BE2C (cell line): Measurements from ENCODE around the gene SLC25A39.

Source experiments
- DNase-seq: peaks from one replicate; pipeline ENCODE4 v3.0.0-alpha.2; 2020
- H3K27me3 ChIP-seq: fragments of 250-450 bp; sonication (Bioruptor Pico); 2 replicates; pipeline ENCODE4 v1.5.1; 2020; ENCODE audit warnings: mild to moderate bottlenecking
- H3K36me3 ChIP-seq: fragments of 250-450 bp; sonication (Bioruptor Pico); 2 replicates; pipeline ENCODE4 v1.5.1; 2020; ENCODE audit warnings: mild to moderate bottlenecking
- H3K4me1 ChIP-seq: fragments of 250-450 bp; sonication (Bioruptor Pico); 2 replicates; pipeline ENCODE4 v1.5.1; 2020
- H3K4me3 ChIP-seq: 2 replicates; pipeline ENCODE4 v1.5.1; 2011; ENCODE audit warnings: low read depth, low read length
- H3K9me3 ChIP-seq: fragments of 250-450 bp; sonication (Bioruptor Pico); 2 replicates; pipeline ENCODE4 v1.5.1; 2020
- CTCF ChIP-seq: IDR thresholded peaks from 2 replicates; pipeline ENCODE4 v1.5.1; 2012; ENCODE audit warnings: mild to moderate bottlenecking, low read depth, low read length

Gene SLC25A39

DNA sequence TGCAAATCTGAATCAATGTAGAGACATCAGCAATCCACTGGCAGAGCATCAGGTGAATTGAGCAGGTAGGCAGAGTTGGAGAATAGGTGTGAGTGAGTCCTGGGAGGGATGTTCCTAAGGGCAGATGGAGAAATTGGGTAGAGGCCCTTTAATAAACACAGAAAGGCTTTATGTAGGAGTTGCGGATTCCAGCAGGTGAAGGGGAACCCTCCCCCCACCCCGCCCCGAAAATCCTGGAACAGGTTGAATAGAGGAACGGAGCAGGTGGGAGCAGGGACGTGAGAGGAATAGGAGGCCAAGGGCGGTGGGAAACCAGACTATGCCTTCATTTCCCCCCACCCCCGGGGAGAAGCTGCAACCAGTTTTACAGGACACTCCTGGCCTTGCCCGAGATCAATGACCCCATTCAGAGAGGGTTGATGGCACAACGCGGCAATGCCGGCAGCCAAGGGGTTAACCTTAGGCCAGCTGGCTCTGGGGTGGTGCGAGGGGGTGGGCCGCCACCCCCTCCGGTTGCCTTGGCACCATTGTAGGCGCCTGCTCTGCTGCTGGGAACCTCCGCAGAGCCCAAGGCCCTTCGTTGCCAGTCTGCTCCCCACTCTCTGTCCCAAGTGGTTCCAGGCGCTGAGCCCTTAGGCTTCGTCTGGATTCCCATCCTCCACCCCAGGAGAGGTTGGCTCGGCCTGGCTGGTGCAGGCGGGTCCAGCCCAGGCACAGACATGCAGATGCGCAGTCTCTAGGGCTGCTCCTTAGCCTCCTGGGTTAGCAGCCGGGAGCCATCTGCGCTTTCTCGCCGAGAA is 17.0 kb downstream of the SLC25A39 start:
- Histone ChIP-seq H3K4me1 (peaks cover 6% of the 10 kb centered on the region), H3K27me3 (no peaks in the 10 kb centered on the region), H3K36me3 (no peaks in the 10 kb centered on the region), H3K4me3 (peak overlapping the region; percentile 67), H3K9me3 (no peaks in the 10 kb centered on the region)
- no peak for TF ChIP-seq CTCF
- DNase-seq = peak; percentile 92

GRCh38 chr17:44304651-44305050 is 20.0 kb downstream of the SLC25A39 start:
- no peak overlapping the region for H3K4me3 ChIP-seq
- H3K36me3 ChIP-seq = no peaks in the 10 kb centered on the region
- no peaks in the 10 kb centered on the region for H3K27me3 ChIP-seq
- DNase-seq = no peak
- no peaks in the 10 kb centered on the region for H3K9me3 ChIP-seq
- TF ChIP-seq CTCF = no peak
- H3K4me1 ChIP-seq = no peaks in the 10 kb centered on the region

DNA sequence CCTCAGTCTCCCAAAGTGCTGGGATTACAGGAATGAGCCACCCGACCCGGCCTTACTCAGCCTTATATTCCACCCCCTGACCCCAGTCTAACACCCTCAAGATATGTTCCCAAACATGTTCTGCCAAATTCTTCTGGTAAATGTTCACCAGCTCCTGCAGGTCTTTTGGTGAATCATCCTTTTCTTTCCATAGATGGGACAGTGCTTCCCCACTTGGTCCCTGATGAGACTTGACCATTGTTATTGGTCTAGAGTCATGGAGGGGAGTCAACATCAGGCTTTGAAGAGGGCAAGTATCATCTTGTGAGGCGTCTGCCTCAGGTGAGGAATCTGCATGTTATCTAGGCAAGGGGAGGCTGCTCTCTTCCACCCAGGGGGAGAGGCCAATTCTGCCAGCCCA is 26.6 kb downstream of the SLC25A39 start:
- DNase-seq = no peak
- no peaks in the 10 kb centered on the region for H3K4me1 ChIP-seq
- H3K27me3 ChIP-seq = no peaks in the 10 kb centered on the region
- no peaks in the 10 kb centered on the region for H3K9me3 ChIP-seq
- no peak for TF ChIP-seq CTCF
- H3K4me3 ChIP-seq = no peak overlapping the region
- no peaks in the 10 kb centered on the region for H3K36me3 ChIP-seq

- Histone ChIP-seq H3K9me3 (no peaks in the 10 kb centered on the region), H3K4me1 (no peaks in the 10 kb centered on the region), H3K4me3 (no peak overlapping the region), H3K36me3 (no peaks in the 10 kb centered on the region), H3K27me3 (no peaks in the 10 kb centered on the region)
- TF ChIP-seq CTCF = no peak
- no peak for DNase-seq
Measured at GRCh38 chr17:44293509-44294226, 31.0 kb downstream of the SLC25A39 start.

DNA sequence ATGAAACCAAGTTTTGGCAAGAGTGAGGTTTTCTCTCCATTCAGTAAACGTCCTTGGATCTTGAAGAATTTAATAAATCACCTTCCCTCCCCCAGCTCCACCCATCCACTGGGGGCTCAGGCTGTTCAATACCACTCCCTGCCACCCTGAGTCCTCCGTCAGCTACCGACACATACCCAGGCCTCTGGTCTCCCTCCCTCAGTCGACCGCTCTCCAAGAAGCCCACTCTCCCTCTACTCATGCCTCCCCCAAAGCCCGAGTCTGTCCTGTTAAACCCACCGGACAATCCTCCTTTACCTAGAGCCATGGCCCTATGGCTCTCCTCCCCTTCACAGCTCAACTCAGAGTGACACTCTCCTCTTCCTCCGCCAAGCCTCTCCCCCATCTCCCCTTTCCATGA is 37.0 kb downstream of the SLC25A39 start:
- Histone ChIP-seq H3K4me3 (no peak overlapping the region), H3K4me1 (no peaks in the 10 kb centered on the region), H3K36me3 (no peaks in the 10 kb centered on the region), H3K27me3 (no peaks in the 10 kb centered on the region), H3K9me3 (no peaks in the 10 kb centered on the region)
- TF ChIP-seq CTCF = no peak
- DNase-seq = no peak

DNA sequence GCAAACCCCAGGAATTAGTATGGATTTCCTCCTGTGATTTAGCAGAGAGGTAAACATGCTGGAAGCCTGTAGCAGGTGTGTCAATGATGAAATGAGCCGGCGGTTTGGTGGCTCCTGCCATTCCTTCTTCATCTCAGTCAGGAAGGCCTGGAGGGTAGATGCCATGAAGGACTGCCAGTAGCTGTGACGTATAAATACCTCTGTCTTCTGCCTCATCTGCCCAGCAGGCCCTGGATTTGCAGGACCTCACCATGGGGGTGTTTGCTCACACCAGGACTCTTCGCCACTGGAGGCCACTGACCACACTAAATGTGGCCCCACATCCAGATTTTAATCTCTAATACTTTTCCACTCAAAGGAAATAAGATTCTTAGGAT is 40.6 kb downstream of the SLC25A39 start:
- Histone ChIP-seq H3K9me3 (no peaks in the 10 kb centered on the region), H3K4me1 (no peaks in the 10 kb centered on the region), H3K27me3 (no peaks in the 10 kb centered on the region), H3K36me3 (no peaks in the 10 kb centered on the region), H3K4me3 (no peak overlapping the region)
- no peak for DNase-seq
- TF ChIP-seq CTCF = no peak
